ENCODE measurements around the gene MADD. TPM values are rescaled to one million over a fixed set of nuclear protein-coding genes. Genes with fewer than 3 reads are reported as not detected.

MADD gene
- total RNA-seq, 2 donors from 2014 or later, result 50.8 to 61.6 TPM

- peak; percentile 82 for ATAC-seq
- intact Hi-C loops (cut with DNase I, micrococcal nuclease), result loop anchor here in 1 of 2 donors (10.0 kb wide), 1 partner anchor 94 kb away; the partner anchor contains the start of gene ARFGAP2
- DNase-seq, result peak; percentile 93
These were observed 718 bp upstream of the MADD start for GRCh38 chr11:47269002-47269828.

- DNase-seq (no peak), ATAC-seq (no peak)
- intact Hi-C loops (cut with DNase I, micrococcal nuclease), result no loop called here
These were observed 668 bp downstream of the MADD start for GRCh38 chr11:47270331-47271271.

- DNase-seq (no peak), ATAC-seq (no peak)
- intact Hi-C loops (cut with DNase I, micrococcal nuclease), result no loop called here
These were observed 1.4 kb downstream of the MADD start for GRCh38 chr11:47271328-47271727.

- no peak for ATAC-seq
- DNase-seq, result peak; percentile 51 to 58
- intact Hi-C loops (cut with DNase I, micrococcal nuclease), result no loop called here
These were observed 2.2 kb downstream of the MADD start for GRCh38 chr11:47271961-47272661.

- ATAC-seq (no peak), DNase-seq (no peak)
- intact Hi-C loops (cut with DNase I, micrococcal nuclease), result no loop called here
These were observed 2.8 kb downstream of the MADD start for GRCh38 chr11:47272706-47273105.

GRCh38 chr11:47274495-47275235, 4.7 kb downstream of the MADD start:
- ATAC-seq (no peak), DNase-seq (no peak)
- intact Hi-C loops (cut with DNase I, micrococcal nuclease), result no loop called here

- DNase-seq (no peak), ATAC-seq (no peak)
- intact Hi-C loops (cut with DNase I, micrococcal nuclease), result no loop called here
These were observed 7.0 kb downstream of the MADD start for GRCh38 chr11:47276923-47277322.

- intact Hi-C loops (cut with DNase I, micrococcal nuclease), result no loop called here
- DNase-seq (no peak), ATAC-seq (no peak)
These were observed 8.1 kb downstream of the MADD start for GRCh38 chr11:47278058-47278457.

- ATAC-seq (no peak), DNase-seq (no peak)
- intact Hi-C loops (cut with DNase I, micrococcal nuclease), result no loop called here
These were observed 8.8 kb downstream of the MADD start for GRCh38 chr11:47278769-47279168.

- DNase-seq, result no peak
- ATAC-seq, result no peak
- intact Hi-C loops (cut with DNase I, micrococcal nuclease), result no loop called here
These were observed 10.2 kb downstream of the MADD start for GRCh38 chr11:47280099-47280498.

GRCh38 chr11:47280860-47281259, 10.9 kb downstream of the MADD start:
- intact Hi-C loops (cut with DNase I, micrococcal nuclease), result no loop called here
- ATAC-seq (no peak), DNase-seq (no peak)

GRCh38 chr11:47282462-47282861, 12.5 kb downstream of the MADD start:
- intact Hi-C loops (cut with DNase I, micrococcal nuclease), result no loop called here
- DNase-seq, result no peak
- ATAC-seq, result no peak

- intact Hi-C loops (cut with DNase I, micrococcal nuclease), result no loop called here
- DNase-seq, result no peak
- no peak for ATAC-seq
These were observed 14.2 kb downstream of the MADD start for GRCh38 chr11:47284151-47284550.

GRCh38 chr11:47285969-47286770, 16.2 kb downstream of the MADD start:
- intact Hi-C loops (cut with DNase I, micrococcal nuclease), result no loop called here
- DNase-seq, result no peak
- no peak for ATAC-seq

GRCh38 chr11:47288066-47288465, 18.1 kb downstream of the MADD start:
- ATAC-seq, result no peak
- intact Hi-C loops (cut with DNase I, micrococcal nuclease), result no loop called here
- no peak for DNase-seq

GRCh38 chr11:47289856-47290255, 19.9 kb downstream of the MADD start:
- intact Hi-C loops (cut with DNase I, micrococcal nuclease), result no loop called here
- ATAC-seq, result no peak
- no peak for DNase-seq

GRCh38 chr11:47295385-47295784, 25.5 kb downstream of the MADD start:
- intact Hi-C loops (cut with DNase I, micrococcal nuclease), result no loop called here
- DNase-seq, result no peak
- ATAC-seq, result no peak

- no peak for ATAC-seq
- intact Hi-C loops (cut with DNase I, micrococcal nuclease), result no loop called here
- no peak for DNase-seq
These were observed 26.1 kb downstream of the MADD start for GRCh38 chr11:47296045-47296444.

All from left colon (tissue), 2 donors.